Epithelial cell of esophagus (primary cell): ENCODE measurements around the gene ARHGEF6.

ENCODE experiments used
- DNase-seq: peaks from one replicate; pipeline ENCODE4 v3.0.0; 2010; ENCODE audit warnings: low read depth
- H3K4me3 ChIP-seq: 2 replicates; pipeline ENCODE4 v1.5.1; 2011; ENCODE audit warnings: mild to moderate bottlenecking, low read length, control low read depth
- TF ChIP-seq, protein P1 (sequence below): IDR thresholded peaks from 2 replicates; pipeline ENCODE4 v1.5.1; 2011; ENCODE audit warnings: low read depth, mild to moderate bottlenecking, low read length, control low read depth, inconsistent platforms; ENCODE audit not compliant: insufficient read depth; ENCODE audit errors: missing control alignments

The ARHGEF6 gene

DNA sequence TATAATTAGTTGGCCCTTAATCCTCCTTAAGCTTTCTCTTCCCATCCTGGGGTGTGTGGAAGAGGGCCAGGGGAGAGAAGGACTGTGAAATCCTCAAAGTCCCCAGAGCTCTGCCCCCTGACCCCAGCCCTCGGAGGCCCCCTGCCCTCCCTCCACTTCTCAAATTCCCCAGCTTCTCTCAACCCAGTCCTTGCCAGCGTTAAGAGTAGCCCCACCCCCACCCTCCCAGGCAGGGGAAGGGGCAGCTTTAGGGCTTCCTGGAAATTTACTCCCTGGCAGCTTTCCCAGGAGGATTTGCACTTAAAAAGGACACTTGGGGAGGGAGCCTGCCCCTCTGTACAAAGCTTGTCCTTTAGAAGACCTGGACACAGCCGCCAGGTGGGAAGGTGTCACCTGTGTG is 144.6 kb downstream of the ARHGEF6 start:
- no peak for DNase-seq
- no peak overlapping the region for H3K4me3 ChIP-seq
- TF ChIP-seq, protein P1, sequence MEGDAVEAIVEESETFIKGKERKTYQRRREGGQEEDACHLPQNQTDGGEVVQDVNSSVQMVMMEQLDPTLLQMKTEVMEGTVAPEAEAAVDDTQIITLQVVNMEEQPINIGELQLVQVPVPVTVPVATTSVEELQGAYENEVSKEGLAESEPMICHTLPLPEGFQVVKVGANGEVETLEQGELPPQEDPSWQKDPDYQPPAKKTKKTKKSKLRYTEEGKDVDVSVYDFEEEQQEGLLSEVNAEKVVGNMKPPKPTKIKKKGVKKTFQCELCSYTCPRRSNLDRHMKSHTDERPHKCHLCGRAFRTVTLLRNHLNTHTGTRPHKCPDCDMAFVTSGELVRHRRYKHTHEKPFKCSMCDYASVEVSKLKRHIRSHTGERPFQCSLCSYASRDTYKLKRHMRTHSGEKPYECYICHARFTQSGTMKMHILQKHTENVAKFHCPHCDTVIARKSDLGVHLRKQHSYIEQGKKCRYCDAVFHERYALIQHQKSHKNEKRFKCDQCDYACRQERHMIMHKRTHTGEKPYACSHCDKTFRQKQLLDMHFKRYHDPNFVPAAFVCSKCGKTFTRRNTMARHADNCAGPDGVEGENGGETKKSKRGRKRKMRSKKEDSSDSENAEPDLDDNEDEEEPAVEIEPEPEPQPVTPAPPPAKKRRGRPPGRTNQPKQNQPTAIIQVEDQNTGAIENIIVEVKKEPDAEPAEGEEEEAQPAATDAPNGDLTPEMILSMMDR, result no peak

DNA sequence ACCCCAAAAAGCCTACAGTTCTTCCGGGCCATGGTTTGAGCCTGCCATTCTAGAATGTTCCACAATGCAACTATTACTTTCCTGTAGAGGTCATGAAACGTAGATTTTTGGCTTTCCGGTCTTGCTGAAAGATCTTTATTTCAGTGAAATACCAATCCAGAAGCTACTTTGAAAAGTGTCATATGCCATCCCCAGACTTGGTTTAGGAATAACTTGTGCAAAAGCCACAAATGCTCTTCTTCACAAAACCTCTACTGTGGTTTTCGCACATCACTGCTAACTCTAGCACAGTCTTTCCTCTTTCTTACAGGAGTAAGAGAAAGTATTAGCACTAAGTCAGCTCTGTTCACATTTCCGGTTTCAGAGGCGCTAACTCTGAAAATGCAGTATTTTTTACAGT is 145.5 kb downstream of the ARHGEF6 start:
- DNase-seq, result no peak
- TF ChIP-seq, protein P1, result no peak
- H3K4me3 ChIP-seq, result no peak overlapping the region

DNA sequence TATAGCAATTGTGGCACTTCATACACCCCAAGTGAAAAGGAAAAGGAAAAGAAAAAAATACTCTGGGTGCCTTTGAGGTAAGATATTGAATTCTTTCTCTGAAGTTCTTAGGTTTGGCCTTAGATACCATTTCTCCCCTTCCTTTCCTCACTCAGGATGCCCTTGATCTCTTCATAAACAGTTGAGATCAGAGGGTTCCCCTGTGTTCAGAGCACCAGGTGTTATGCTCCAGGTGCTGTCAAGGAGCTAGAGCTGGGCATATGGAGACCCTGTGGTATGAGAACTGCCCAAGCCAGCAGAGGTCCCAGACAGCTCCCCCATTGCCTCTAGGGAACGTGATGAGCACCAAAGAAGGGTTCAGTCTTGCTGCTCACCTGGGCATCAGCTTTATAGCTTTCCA is 149.9 kb downstream of the ARHGEF6 start:
- H3K4me3 ChIP-seq, result no peak overlapping the region
- DNase-seq, result no peak

DNA sequence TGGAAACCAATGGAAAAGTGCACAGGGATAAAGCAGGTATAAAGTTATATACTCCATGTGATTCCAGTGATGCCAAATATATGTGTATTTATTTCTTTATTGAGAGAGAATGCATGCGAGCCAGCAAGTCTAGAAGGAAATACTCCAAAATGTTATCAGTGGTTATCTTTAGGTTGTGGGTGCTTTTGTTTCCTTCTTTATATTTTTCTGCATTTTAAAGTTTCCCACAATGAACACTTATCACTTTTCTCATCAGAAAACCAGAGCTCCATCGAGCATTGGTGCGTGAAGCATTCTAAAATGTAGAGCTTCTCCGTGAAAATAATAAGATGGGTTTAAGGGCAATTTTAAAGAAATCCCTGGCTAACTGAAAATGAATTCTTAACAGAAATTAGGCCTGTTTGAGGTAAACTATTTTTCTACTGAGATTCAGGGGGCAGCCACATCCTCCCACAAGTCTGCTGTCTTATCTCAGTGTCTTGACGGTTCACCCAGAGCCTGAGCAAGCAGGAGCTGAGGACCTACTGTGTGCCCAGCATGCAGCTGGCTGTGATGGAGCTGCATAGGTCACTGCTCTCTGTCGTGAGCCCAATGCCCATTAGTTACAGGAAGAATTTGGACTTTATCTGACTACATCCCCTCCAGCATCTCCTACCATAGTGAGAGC is 151.5 kb downstream of the ARHGEF6 start:
- DNase-seq, result no peak
- TF ChIP-seq, protein P1, result no peak
- H3K4me3 ChIP-seq, result no peak overlapping the region

More for the DNA sequence above, 149.9 kb downstream of the ARHGEF6 start:
- TF ChIP-seq, protein P1, result no peak

DNA sequence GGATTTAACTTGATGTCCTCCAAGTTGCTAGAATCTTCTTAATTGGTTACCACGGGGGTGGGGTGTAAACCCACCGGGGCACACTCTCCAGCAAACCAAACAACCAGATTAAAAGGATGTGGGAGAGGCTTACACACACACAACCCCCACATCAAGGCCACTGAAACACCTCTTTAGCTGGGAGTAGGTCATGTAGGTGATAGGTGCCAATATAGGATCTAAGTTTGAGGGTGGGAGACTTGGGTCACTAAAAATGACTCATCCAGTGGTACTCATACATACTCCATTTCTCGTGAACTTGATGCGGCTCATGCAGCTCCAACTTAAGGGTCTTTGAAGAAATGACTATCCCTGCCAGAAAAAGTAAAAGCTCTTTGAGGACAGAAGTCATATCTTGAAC is 153.3 kb downstream of the ARHGEF6 start:
- TF ChIP-seq, protein P1, result no peak
- no peak for DNase-seq
- no peak overlapping the region for H3K4me3 ChIP-seq

DNA sequence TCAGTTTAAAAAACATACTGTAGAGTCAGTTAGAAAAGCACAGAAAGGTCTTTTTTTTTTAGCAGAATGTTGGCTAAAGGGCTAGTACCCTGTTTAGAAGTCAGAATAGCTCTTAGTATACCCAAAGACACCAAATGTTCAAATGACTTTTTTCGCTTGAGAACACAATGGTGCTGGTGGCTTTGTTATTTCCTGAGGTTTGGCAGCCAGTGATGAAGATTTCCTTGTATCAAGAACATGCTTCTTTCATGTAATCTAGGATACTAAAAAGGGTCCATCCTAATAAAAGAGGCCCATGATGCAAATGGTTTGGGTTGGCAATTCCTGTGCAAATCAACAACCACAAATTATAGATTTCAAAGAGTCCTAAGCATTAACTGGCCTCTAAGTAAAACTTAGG is 153.8 kb downstream of the ARHGEF6 start:
- TF ChIP-seq, protein P1, result no peak
- no peak for DNase-seq
- no peak overlapping the region for H3K4me3 ChIP-seq

DNA sequence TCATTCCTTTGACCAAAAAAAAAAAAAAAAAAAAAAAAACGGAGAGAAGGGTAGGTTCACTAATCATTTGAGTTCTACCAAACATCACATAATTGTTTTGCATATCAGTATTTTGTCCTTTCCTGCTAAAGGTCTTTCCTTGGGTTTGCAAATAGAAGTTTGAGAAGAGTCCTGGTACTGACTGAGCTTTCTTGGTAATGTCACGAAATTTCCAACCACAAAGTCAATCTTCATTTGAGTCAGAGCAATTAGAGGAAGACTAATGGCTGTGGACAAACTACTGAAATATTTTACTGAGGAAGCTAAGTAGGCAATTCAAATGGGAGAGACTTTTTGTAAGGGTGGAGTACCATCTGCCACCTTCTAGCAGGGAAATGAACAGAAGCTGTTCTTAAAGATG is 154.5 kb downstream of the ARHGEF6 start:
- H3K4me3 ChIP-seq, result no peak overlapping the region
- DNase-seq, result no peak
- TF ChIP-seq, protein P1, result no peak
